Measurements from ENCODE around the gene PEX5L. TPM values are rescaled to one million over a fixed set of nuclear protein-coding genes. Genes with fewer than 3 reads are reported as not detected.
A peak's percentile ranks its signal among the peaks of the same experiment; 100 is the strongest.

Gene PEX5L
- polyA plus RNA-seq, 1 of the 3 experiments (the other 2 are of a cell fraction), result not detected

GRCh38 chr3:180036092-180036670 is 556 bp downstream of the PEX5L start:
- TF ChIP-seq IRF3 (IDR thresholded peaks at IDR 0.05; ENCODE audit: low read depth, low read length), result no peak
- TF ChIP-seq RFX5 (IDR thresholded peaks at IDR 0.05; ENCODE audit: low read length), result no peak
- H3K27me3 ChIP-seq (ENCODE audit: insufficient read depth), result peaks cover 5% of the 10 kb centered on the region; the same call in 1 of the 2 replicates
- 6% methylated on average over 16 of the region's 16 CpGs for WGBS (ENCODE audit: low lambda C conversion rate)
- H3K9ac ChIP-seq, result no peak overlapping the region
- no peaks in the 10 kb centered on the region for H3K79me2 ChIP-seq (ENCODE audit: insufficient read depth)
- H3K9me2 ChIP-seq, result no peaks in the 10 kb centered on the region
- no peaks in the 10 kb centered on the region for H3F3A ChIP-seq (replicated peaks; ENCODE audit: insufficient read depth)
- DNase-seq, result peak; percentile 11
- H3K27ac ChIP-seq (ENCODE audit: low read depth in 2 of 2, low read length in 1 of 2), result no peak overlapping the region
- POLR2A ChIA-PET, result no interaction called here
- no peak overlapping the region for H2AFZ ChIP-seq (ENCODE audit: low read depth)
- no peaks in the 10 kb centered on the region for H3K9me3 ChIP-seq
- H3K36me3 ChIP-seq (replicated peaks in 1 of 2; ENCODE audit: control insufficient read depth in 1 of 2, insufficient read depth in 2 of 2, low read length in 1 of 2), result no peaks in the 10 kb centered on the region
- no peaks in the 10 kb centered on the region for H4K20me1 ChIP-seq (ENCODE audit: insufficient read depth)
- H3K4me3 ChIP-seq (ENCODE audit: low read depth in 2 of 2, low read length in 1 of 2), result peak overlapping the region; percentile 42 to 57
- CTCF ChIA-PET, result interaction anchor here (1.2 to 1.3 kb wide), 2 partner anchors 225 to 268 kb away, joined by 4 to 6 read pairs; no protein-coding TSS in a partner anchor
- H3K4me2 ChIP-seq, result peak overlapping the region; percentile 56
- peaks cover 0 to 9% of the 10 kb centered on the region in 2 experiments; a peak in 1 of 4 replicates for H3K4me1 ChIP-seq (ENCODE audit: control insufficient read depth in 1 of 2, insufficient read depth in 2 of 2, low read depth in 1 of 2, low read length in 1 of 2)

DNA sequence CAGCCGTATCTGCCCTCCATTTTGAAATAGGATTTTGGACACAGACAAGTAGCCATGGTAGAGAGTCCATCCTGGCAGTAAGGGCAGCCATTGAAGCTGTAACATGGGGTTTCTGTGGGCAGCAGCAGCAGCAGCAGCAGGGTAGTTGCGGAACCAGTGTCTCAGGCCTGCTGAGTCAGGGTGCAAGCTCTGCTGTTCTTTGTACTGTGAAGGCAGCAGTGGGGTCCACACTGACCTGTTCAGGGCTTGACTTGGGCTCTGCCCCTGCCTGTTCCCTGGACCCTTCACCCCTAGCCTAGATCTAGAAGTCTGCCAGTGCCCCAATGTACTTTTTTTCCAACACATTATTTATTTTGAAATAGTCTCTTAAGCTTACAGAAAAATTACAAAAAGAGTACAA is 9.7 kb downstream of the PEX5L start:
- Histone ChIP-seq H3K9me2 (no peaks in the 10 kb centered on the region), H4K20me1 (ENCODE audit: insufficient read depth) (no peaks in the 10 kb centered on the region), H3K9me3 (no peaks in the 10 kb centered on the region), H2AFZ (ENCODE audit: low read depth) (no peak overlapping the region), H3F3A (replicated peaks; ENCODE audit: insufficient read depth) (no peaks in the 10 kb centered on the region), H3K27ac (ENCODE audit: low read depth in 2 of 2, low read length in 1 of 2) (no peak overlapping the region), H3K4me2 (no peak overlapping the region), H3K27me3 (ENCODE audit: insufficient read depth) (no peaks in the 10 kb centered on the region; the same call in 1 of the 2 replicates), H3K9ac (no peak overlapping the region), H3K4me3 (ENCODE audit: low read depth in 2 of 2, low read length in 1 of 2) (no peak overlapping the region), H3K79me2 (ENCODE audit: insufficient read depth) (no peaks in the 10 kb centered on the region), H3K36me3 (replicated peaks in 1 of 2; ENCODE audit: control insufficient read depth in 1 of 2, insufficient read depth in 2 of 2, low read length in 1 of 2) (no peaks in the 10 kb centered on the region), H3K4me1 (ENCODE audit: control insufficient read depth in 1 of 2, insufficient read depth in 2 of 2, low read depth in 1 of 2, low read length in 1 of 2) (no peaks in the 10 kb centered on the region)
- 63% methylated on average over 2 of the region's 2 CpGs for WGBS (ENCODE audit: low lambda C conversion rate)
- ChIA-PET CTCF (interaction anchor here (1.1 kb wide), 1 partner anchor 24 kb away, joined by 3 read pairs; no protein-coding TSS in a partner anchor), POLR2A (no interaction called here)
- TF ChIP-seq SIN3A (IDR thresholded peaks at IDR 0.05; ENCODE audit: borderline replicate concordance, low read depth, low read length), result no peak
- DNase-seq, result no peak

- H3K27ac ChIP-seq (ENCODE audit: low read depth in 2 of 2, low read length in 1 of 2), result no peak overlapping the region
- H3K27me3 ChIP-seq (ENCODE audit: insufficient read depth), result no peaks in the 10 kb centered on the region
- no peaks in the 10 kb centered on the region for H3K36me3 ChIP-seq (replicated peaks in 1 of 2; ENCODE audit: control insufficient read depth in 1 of 2, insufficient read depth in 2 of 2, low read length in 1 of 2)
- H2AFZ ChIP-seq (ENCODE audit: low read depth), result no peak overlapping the region
- H4K20me1 ChIP-seq (ENCODE audit: insufficient read depth), result no peaks in the 10 kb centered on the region
- 7% methylated on average over 5 of the region's 5 CpGs for WGBS (ENCODE audit: low lambda C conversion rate)
- no peaks in the 10 kb centered on the region for H3K4me1 ChIP-seq (ENCODE audit: control insufficient read depth in 1 of 2, insufficient read depth in 2 of 2, low read depth in 1 of 2, low read length in 1 of 2)
- ChIA-PET CTCF (no interaction called here), POLR2A (no interaction called here)
- no peak overlapping the region for H3K9ac ChIP-seq
- no peak overlapping the region for H3K4me3 ChIP-seq (ENCODE audit: low read depth in 2 of 2, low read length in 1 of 2)
- DNase-seq, result no peak
- H3K9me2 ChIP-seq, result no peaks in the 10 kb centered on the region
- H3K9me3 ChIP-seq, result no peaks in the 10 kb centered on the region
- H3F3A ChIP-seq (replicated peaks; ENCODE audit: insufficient read depth), result no peaks in the 10 kb centered on the region
- no peak overlapping the region for H3K4me2 ChIP-seq
- H3K79me2 ChIP-seq (ENCODE audit: insufficient read depth), result no peaks in the 10 kb centered on the region
- TF ChIP-seq GATA2 (CRISPR knock-in tag; IDR thresholded peaks at IDR 0.05) (no peak), CHD2 (IDR thresholded peaks at IDR 0.05; ENCODE audit: low read length, partially characterized antibody) (no peak), RFX5 (IDR thresholded peaks at IDR 0.05; ENCODE audit: low read length) (no peak), EP300 (IDR thresholded peaks at IDR 0.05; ENCODE audit: borderline replicate concordance in 1 of 2, low read depth in 1 of 2, low read length in 1 of 2) (no peak), NRF1 (IDR thresholded peaks at IDR 0.05; ENCODE audit: low read depth, low read length) (no peak), MAX (IDR thresholded peaks at IDR 0.05; ENCODE audit: low read depth) (no peak), GABPA (IDR thresholded peaks at IDR 0.05; ENCODE audit: low read depth) (no peak), TCF12 (IDR thresholded peaks at IDR 0.05) (no peak), FOSL2 (IDR thresholded peaks at IDR 0.05; ENCODE audit: borderline replicate concordance, low read depth) (no peak), YY1 (IDR thresholded peaks at IDR 0.05; ENCODE audit: low read depth) (no peak), FOXJ3 (CRISPR knock-in tag; IDR thresholded peaks at IDR 0.05) (no peak), JUND (IDR thresholded peaks at IDR 0.05) (no peak), POLR2AphosphoS5 (IDR thresholded peaks at IDR 0.05; ENCODE audit: low read depth, low read length) (no peak), PBX3 (IDR thresholded peaks at IDR 0.05) (no peak)
- TF ChIP-seq, protein P1, sequence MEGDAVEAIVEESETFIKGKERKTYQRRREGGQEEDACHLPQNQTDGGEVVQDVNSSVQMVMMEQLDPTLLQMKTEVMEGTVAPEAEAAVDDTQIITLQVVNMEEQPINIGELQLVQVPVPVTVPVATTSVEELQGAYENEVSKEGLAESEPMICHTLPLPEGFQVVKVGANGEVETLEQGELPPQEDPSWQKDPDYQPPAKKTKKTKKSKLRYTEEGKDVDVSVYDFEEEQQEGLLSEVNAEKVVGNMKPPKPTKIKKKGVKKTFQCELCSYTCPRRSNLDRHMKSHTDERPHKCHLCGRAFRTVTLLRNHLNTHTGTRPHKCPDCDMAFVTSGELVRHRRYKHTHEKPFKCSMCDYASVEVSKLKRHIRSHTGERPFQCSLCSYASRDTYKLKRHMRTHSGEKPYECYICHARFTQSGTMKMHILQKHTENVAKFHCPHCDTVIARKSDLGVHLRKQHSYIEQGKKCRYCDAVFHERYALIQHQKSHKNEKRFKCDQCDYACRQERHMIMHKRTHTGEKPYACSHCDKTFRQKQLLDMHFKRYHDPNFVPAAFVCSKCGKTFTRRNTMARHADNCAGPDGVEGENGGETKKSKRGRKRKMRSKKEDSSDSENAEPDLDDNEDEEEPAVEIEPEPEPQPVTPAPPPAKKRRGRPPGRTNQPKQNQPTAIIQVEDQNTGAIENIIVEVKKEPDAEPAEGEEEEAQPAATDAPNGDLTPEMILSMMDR (IDR thresholded peaks at IDR 0.05), result no peak
Observed at GRCh38 chr3:180018543-180018942, 18.2 kb downstream of the PEX5L start.

Data from SK-N-SH (cell line).